BJ (cell line): ENCODE results near the gene SIGLEC12. TPM values are rescaled to one million over a fixed set of nuclear protein-coding genes. Genes with fewer than 3 reads are reported as not detected.

Experiments
- CTCF ChIA-PET: fragments of 350-600 bp; formaldehyde crosslinking; extraction: SDS; loops from one replicate; lab custom pipeline; 2021; ENCODE audit warnings: antibody characterized with exemption, inconsistent platforms; lab: Yijun Ruan, JAX
- POLR2A ChIA-PET: fragments of 300-600 bp; sonication (Branson Sonifier 250); formaldehyde crosslinking; extraction: SDS; loops from one replicate; lab custom pipeline; 2021; ENCODE audit warnings: antibody characterized with exemption; lab: Charles Lee
- DNase-seq: peaks from one replicate; pipeline ENCODE4 v3.0.0-alpha.2; 2011; ENCODE audit warnings: low read depth
- H3K27me3 ChIP-seq: 2 replicates; pipeline ENCODE4 v1.6.0; 2011; ENCODE audit warnings: low read length; ENCODE audit not compliant: control insufficient read depth, insufficient read depth
- H3K36me3 ChIP-seq: 2 replicates; pipeline ENCODE4 v1.5.1; 2011; ENCODE audit warnings: low read length; ENCODE audit not compliant: control insufficient read depth, insufficient read depth
- H3K4me3 ChIP-seq: 2 replicates; pipeline ENCODE4 v1.5.1; 2011; ENCODE audit warnings: low read depth, mild to moderate bottlenecking, control low read depth, low read length
- CTCF ChIP-seq: IDR thresholded peaks from 2 replicates; pipeline ENCODE4 v1.5.1; 2011; ENCODE audit warnings: low read depth, mild to moderate bottlenecking, control low read depth, inconsistent platforms, low read length, moderate library complexity; ENCODE audit not compliant: insufficient read depth
- polyA minus RNA-seq: library from RNA; depleted of rRNA, polyadenylated mRNA; stranded (reverse); fragments of >200 nt; gene quantifications from 2 replicates; pipeline ENCODE4 v1.2.3, GENCODE V29; 2011; rRNA and poly(A)+ RNA removed
- polyA plus RNA-seq: library from polyadenylated mRNA; depleted of rRNA; stranded (reverse); fragments of >200 nt; gene quantifications from 2 replicates; pipeline ENCODE4 v1.2.3, GENCODE V29; 2011; rRNA removed

SIGLEC12 gene
- polyA plus RNA-seq (not detected in 2 replicates), polyA minus RNA-seq (not detected in 2 replicates)

DNA sequence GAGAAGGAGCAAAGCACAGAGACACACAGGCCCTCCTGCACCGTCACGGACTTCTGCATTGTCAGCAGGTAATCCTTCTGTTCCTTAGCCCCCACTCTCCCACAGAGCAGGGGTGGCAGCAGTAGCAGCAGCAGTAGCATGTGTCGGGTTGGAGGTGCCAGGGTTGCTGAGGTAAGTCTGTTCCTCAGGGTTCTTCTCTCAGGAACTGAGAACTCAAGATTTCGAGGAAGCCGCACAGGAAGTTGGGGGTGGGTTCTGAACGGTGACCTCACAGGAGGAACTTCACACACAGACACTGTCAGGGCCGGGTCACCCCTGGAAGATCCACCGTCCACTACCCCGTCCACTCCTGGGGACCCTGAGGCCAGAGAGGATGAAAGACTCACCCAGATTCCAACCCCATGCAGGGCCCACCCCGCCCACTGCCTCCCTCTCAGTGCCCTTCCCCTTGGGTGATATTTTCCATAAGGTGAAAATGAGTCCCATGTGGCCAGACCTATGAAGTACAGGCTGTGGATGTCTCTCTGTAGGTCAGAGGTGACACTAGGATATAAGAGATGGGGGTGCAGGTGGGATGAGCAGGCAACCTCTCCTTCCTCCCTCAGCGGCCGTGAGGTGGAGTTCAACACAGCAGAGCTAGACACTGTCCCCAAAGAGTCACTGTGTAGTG, at the start of gene SIGLEC12:
Gene SIGLEC12 (minus strand): TSS at position 207 of the 670 bp plus-strand sequence. CDS start 67 bp downstream, at position 140.
- H3K27me3 ChIP-seq, result no peaks in the 10 kb centered on the region
- no peak within 1 kb of the TSS for H3K4me3 ChIP-seq
- no peak for TF ChIP-seq CTCF
- ChIA-PET CTCF (no interaction called here), POLR2A (no interaction called here)
- no peaks in the 10 kb centered on the region for H3K36me3 ChIP-seq
- DNase-seq, result no peak

DNA sequence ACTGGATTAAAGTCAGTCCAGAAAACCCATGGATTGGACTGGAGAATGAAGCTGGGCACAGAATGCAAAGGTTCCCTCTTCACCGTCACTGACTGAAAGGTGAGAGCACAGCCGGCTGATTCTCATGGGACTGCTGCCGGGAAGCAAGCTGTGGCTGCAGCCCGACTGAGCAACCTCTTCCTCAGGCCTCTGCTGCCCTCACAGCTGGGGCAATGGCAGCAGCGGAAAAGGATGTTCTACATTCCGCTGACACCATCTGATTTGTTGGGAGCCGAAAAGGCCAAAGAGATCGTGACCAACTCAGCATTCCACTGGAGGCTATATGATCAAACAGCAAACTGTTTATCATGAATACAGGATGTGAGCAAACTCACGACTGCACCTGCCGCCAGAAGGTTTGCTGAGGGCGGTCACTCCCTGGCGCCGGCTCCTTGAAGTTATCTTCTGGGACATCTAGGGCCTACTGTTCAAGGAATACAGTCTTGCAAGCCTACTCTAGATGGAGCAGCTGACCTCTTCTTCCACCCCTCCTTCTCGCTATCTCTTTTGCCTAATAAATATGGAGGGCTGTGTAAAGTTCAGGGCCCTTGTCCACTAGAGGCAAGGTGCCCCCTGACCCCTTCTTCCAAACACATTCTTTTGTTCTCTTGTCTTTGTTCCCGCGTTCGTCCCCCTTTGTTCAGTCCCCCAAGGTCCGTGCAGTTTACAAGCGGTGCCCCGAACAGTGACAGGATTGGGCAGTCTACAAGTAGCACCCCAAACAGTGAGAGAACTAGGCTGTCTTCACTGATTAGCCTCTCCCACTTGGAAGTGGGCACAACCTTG, 49.5 kb upstream of the SIGLEC12 start:
- ChIA-PET POLR2A (no interaction called here), CTCF (no interaction called here)
- no peak for DNase-seq
- no peak for TF ChIP-seq CTCF
- Histone ChIP-seq H3K4me3 (no peak overlapping the region), H3K27me3 (no peaks in the 10 kb centered on the region), H3K36me3 (no peaks in the 10 kb centered on the region)

DNA sequence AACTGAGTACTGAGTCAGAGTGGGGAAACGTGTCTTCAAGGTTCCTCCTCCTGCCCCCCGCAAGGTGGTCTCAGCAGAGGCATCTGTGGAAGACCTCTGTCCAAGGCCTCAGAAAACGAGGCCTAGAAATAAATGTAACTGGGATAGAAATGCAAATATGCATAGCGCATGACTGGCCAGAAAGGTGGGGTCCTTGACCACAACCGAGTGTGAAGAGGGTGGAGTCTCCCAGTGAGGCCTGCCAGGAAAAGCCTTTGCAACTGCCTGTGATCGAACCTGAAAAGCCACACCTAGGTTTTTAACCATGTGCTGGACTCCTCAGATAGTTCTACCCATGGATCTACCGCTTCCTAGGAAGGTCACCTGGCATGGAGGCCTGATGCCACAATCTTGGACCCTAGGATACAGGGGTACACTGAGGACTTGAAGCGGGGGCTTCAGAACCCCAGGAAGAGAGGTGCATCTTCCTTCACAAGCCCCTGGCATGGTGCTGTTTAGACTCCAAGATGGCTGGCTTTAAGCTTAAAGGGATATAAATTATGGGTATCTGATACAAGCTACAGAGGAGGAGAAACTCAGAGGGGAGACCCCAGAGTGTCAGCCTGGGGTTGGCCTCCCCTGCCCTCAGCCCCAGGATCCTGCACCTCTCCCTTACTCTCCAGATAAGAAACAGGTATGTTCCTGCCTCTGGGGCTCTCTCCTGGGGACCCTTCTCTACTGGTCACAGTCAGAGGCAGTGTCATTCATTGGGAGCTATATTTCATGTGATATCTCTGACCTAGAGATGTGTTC, 48.1 kb upstream of the SIGLEC12 start:
- DNase-seq, result no peak
- H3K27me3 ChIP-seq, result no peaks in the 10 kb centered on the region
- TF ChIP-seq CTCF, result no peak
- no peak overlapping the region for H3K4me3 ChIP-seq
- ChIA-PET CTCF (interaction anchor here (0.9 kb wide), 1 partner anchor 108 kb away, joined by 3 read pairs; no protein-coding TSS in a partner anchor), POLR2A (no interaction called here)
- no peaks in the 10 kb centered on the region for H3K36me3 ChIP-seq

DNA sequence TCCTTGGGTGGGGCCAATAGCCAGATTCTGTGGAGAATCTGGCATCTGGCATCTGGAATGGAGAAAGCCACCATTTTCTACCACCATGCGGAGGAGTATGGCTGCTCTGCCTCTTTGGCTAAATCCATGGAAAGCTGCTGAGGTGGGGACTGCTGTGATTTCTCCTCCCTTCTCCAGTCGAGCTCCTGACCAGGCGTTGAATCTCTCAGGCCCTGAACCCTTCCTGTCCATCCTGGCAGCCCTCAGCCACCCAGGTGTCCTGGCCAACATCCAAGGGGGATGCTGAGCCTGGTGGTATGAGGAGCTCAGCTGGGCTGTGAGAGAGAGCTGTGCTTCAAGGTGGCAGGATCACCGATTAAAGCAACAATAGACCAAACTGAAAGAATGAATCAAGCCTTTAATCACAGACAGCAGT, 47.3 kb upstream of the SIGLEC12 start:
- Histone ChIP-seq H3K36me3 (no peaks in the 10 kb centered on the region), H3K27me3 (no peaks in the 10 kb centered on the region), H3K4me3 (no peak overlapping the region)
- CTCF ChIA-PET, result no interaction called here
- TF ChIP-seq CTCF, result no peak
- DNase-seq, result no peak
- POLR2A ChIA-PET, result no interaction called here
